ENCODE data around the gene MIDN.

DNA sequence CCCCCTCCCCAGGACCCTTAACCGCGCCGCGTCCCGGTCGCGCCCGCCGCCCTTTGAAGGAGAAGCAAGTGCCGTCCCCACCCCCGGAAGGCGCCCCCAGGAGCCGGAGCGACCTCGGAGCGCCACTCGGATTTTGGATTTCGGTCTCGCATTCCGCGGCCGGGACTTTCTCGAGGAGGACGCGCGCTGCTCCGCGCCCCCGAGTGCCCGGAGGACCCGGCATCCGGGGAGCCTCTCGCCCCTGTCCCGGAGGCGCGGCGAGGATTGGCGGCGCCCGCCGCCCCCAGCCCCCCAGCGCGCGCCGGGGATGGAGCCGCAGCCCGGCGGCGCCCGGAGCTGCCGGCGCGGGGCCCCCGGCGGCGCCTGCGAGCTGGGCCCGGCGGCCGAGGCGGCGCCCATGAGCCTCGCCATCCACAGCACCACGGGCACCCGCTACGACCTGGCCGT, 1.6 kb downstream of the MIDN start:
- TF ChIP-seq, protein P1, sequence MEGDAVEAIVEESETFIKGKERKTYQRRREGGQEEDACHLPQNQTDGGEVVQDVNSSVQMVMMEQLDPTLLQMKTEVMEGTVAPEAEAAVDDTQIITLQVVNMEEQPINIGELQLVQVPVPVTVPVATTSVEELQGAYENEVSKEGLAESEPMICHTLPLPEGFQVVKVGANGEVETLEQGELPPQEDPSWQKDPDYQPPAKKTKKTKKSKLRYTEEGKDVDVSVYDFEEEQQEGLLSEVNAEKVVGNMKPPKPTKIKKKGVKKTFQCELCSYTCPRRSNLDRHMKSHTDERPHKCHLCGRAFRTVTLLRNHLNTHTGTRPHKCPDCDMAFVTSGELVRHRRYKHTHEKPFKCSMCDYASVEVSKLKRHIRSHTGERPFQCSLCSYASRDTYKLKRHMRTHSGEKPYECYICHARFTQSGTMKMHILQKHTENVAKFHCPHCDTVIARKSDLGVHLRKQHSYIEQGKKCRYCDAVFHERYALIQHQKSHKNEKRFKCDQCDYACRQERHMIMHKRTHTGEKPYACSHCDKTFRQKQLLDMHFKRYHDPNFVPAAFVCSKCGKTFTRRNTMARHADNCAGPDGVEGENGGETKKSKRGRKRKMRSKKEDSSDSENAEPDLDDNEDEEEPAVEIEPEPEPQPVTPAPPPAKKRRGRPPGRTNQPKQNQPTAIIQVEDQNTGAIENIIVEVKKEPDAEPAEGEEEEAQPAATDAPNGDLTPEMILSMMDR (IDR thresholded peaks at IDR 0.05) = peak in 2 of 4 experiments; percentile 19 to 20
- no peak for TF ChIP-seq POLR2AphosphoS5 (IDR thresholded peaks at IDR 0.05)
